Activated CD8-positive, alpha-beta T cell treated with anti-CD3 and anti-CD28 coated beads for 36 hours (primary cell): ENCODE results near the gene ARHGAP25. TPM values are rescaled to one million over a fixed set of nuclear protein-coding genes. Genes with fewer than 3 reads are reported as not detected.
A peak's percentile ranks its signal among the peaks of the same experiment; 100 is the strongest.

Experiments used
- ATAC-seq: fragments of 200-7000 bp; cut with Tn5 transposase; one replicate; pipeline ENCODE4 v1.10.0; 2021; ENCODE audit warnings: mild to moderate bottlenecking, moderate library complexity
- CTCF ChIA-PET: fragments of 350-600 bp; sonication (Branson Sonifier 250); formaldehyde crosslinking; loops from one replicate; lab custom pipeline; 2021; ENCODE audit warnings: antibody characterized with exemption; lab: Charles Lee
- POLR2A ChIA-PET: fragments of 350-600 bp; sonication (Branson Sonifier 250); formaldehyde crosslinking; loops from one replicate; lab custom pipeline; 2021; ENCODE audit warnings: antibody characterized with exemption; lab: Charles Lee
- DNase-seq: peaks from one replicate; pipeline ENCODE4 v3.0.0-alpha.2; 2020
- H3K27ac Mint-ChIP-seq: one replicate; pipeline ENCODE4 v1.8.0; 2021; ENCODE audit warnings: mild to moderate bottlenecking, mixed read lengths
- H3K27me3 Mint-ChIP-seq: one replicate; pipeline ENCODE4 v1.8.0; 2021; ENCODE audit warnings: mixed read lengths
- H3K36me3 Mint-ChIP-seq: one replicate; pipeline ENCODE4 v1.8.0; 2021; ENCODE audit warnings: low read depth, mixed read lengths
- H3K4me1 Mint-ChIP-seq: one replicate; pipeline ENCODE4 v1.8.0; 2021; ENCODE audit warnings: low read depth, mixed read lengths
- H3K4me3 Mint-ChIP-seq: one replicate; pipeline ENCODE4 v1.8.0; 2021; ENCODE audit warnings: mild to moderate bottlenecking, moderate library complexity, mixed read lengths
- H3K9me3 Mint-ChIP-seq: one replicate; pipeline ENCODE4 v1.8.0; 2021; ENCODE audit warnings: mixed read lengths
- CTCF ChIP-seq: fragments of 200-600 bp; IDR thresholded peaks from one replicate; pipeline ENCODE4 v1.8.0; 2022; ENCODE audit warnings: antibody characterized with exemption, mild to moderate bottlenecking
- intact Hi-C: fragments of 100-400 bp; cut with micrococcal nuclease; formaldehyde crosslinking; loops from one replicate; pipeline ENCODE4 v1.10.0; 2022
- total RNA-seq, 2 experiments: library from RNA; stranded (reverse); gene quantifications; one replicate each; pipeline ENCODE4 v1.2.3, GENCODE V29; 2021

Gene ARHGAP25
- total RNA-seq, 2 experiments from 2014 or later = 59.3 to 61.5 TPM

- Mint-ChIP-seq H3K36me3 (peaks cover 42% of the 10 kb centered on the region), H3K27ac (no peak overlapping the region), H3K27me3 (no peaks in the 10 kb centered on the region), H3K9me3 (no peaks in the 10 kb centered on the region), H3K4me3 (no peak overlapping the region), H3K4me1 (peaks cover 34% of the 10 kb centered on the region)
- intact Hi-C loops = no loop called here
- ChIA-PET CTCF (interaction anchor here (1.3 to 7.1 kb wide), 4 partner anchors 11 to 300 kb away, joined by 3 to 44 read pairs (median 6); no protein-coding TSS in a partner anchor), POLR2A (interaction anchor here (1.2 to 2.4 kb wide), 4 partner anchors 8 to 17 kb away, joined by 3 to 9 read pairs (median 4); no protein-coding TSS in a partner anchor)
- no peak for TF ChIP-seq CTCF
- no peak for ATAC-seq
- no peak for DNase-seq
These were observed 52.7 kb downstream of the ARHGAP25 start for GRCh38 chr2:68787356-68787755.

GRCh38 chr2:68789603-68790002 is 55.0 kb downstream of the ARHGAP25 start:
- DNase-seq = peak; percentile 82
- ATAC-seq = peak; percentile 87

GRCh38 chr2:68790600-68790999 is 56.0 kb downstream of the ARHGAP25 start:
- Mint-ChIP-seq H3K4me3 (no peak overlapping the region), H3K9me3 (no peaks in the 10 kb centered on the region), H3K36me3 (peaks cover 65% of the 10 kb centered on the region), H3K27me3 (no peaks in the 10 kb centered on the region), H3K27ac (peak overlapping the region; percentile 73), H3K4me1 (peaks cover 61% of the 10 kb centered on the region)
- intact Hi-C loops = no loop called here
- ChIA-PET CTCF (interaction anchor here (1.0 to 1.8 kb wide), 4 partner anchors 11 to 39 kb away, joined by 3 to 12 read pairs (median 5); no protein-coding TSS in a partner anchor), POLR2A (interaction anchor here (1.0 kb wide), 1 partner anchor 39 kb away, joined by 4 read pairs; no protein-coding TSS in a partner anchor)
- ATAC-seq (no peak), DNase-seq (no peak)
- no peak for TF ChIP-seq CTCF

More at GRCh38 chr2:68789603-68790002, 55.0 kb downstream of the ARHGAP25 start:
- no peak for TF ChIP-seq CTCF
- H3K9me3 Mint-ChIP-seq = no peaks in the 10 kb centered on the region
- CTCF ChIA-PET = interaction anchor here (1.0 to 7.1 kb wide), 5 partner anchors 10 to 47 kb away, joined by 4 to 44 read pairs (median 5); no protein-coding TSS in a partner anchor
- H3K27ac Mint-ChIP-seq = peak overlapping the region; percentile 60
- POLR2A ChIA-PET = interaction anchor here (0.6 to 2.2 kb wide), 6 partner anchors 9 to 532 kb away, joined by 3 to 5 read pairs (median 3); no protein-coding TSS in a partner anchor
- intact Hi-C loops = no loop called here
- H3K27me3 Mint-ChIP-seq = no peaks in the 10 kb centered on the region
- H3K4me3 Mint-ChIP-seq = no peak overlapping the region
- peaks cover 57% of the 10 kb centered on the region for H3K36me3 Mint-ChIP-seq
- peaks cover 51% of the 10 kb centered on the region for H3K4me1 Mint-ChIP-seq

GRCh38 chr2:68791914-68792313 is 57.3 kb downstream of the ARHGAP25 start:
- H3K27me3 Mint-ChIP-seq = no peaks in the 10 kb centered on the region
- TF ChIP-seq CTCF = no peak

GRCh38 chr2:68792751-68793150 is 58.1 kb downstream of the ARHGAP25 start:
- intact Hi-C loops = no loop called here
- CTCF ChIA-PET = interaction anchor here (0.9 to 2.3 kb wide), 7 partner anchors 11 to 133 kb away, joined by 3 to 7 read pairs (median 4); no protein-coding TSS in a partner anchor
- TF ChIP-seq CTCF = no peak
- Mint-ChIP-seq H3K4me1 (peaks cover 76% of the 10 kb centered on the region), H3K4me3 (no peak overlapping the region), H3K27me3 (no peaks in the 10 kb centered on the region), H3K27ac (peak overlapping the region; percentile 77), H3K9me3 (peaks cover 3% of the 10 kb centered on the region), H3K36me3 (peaks cover 81% of the 10 kb centered on the region)
- DNase-seq (no peak), ATAC-seq (no peak)
- POLR2A ChIA-PET = no interaction called here

More at GRCh38 chr2:68791914-68792313, 57.3 kb downstream of the ARHGAP25 start:
- H3K4me1 Mint-ChIP-seq = peaks cover 74% of the 10 kb centered on the region
- ChIA-PET CTCF (interaction anchor here (1.0 to 2.3 kb wide), 5 partner anchors 10 to 44 kb away, joined by 3 to 12 read pairs (median 6); no protein-coding TSS in a partner anchor), POLR2A (interaction anchor here (1.3 kb wide), 1 partner anchor 40 kb away, joined by 3 read pairs; no protein-coding TSS in a partner anchor)
- no peak overlapping the region for H3K4me3 Mint-ChIP-seq
- DNase-seq (no peak), ATAC-seq (no peak)
- H3K9me3 Mint-ChIP-seq = peaks cover 3% of the 10 kb centered on the region
- H3K36me3 Mint-ChIP-seq = peaks cover 77% of the 10 kb centered on the region
- intact Hi-C loops = no loop called here
- peak overlapping the region; percentile 76 for H3K27ac Mint-ChIP-seq
